Caco-2 (cell line): ENCODE results near the gene RHBDF1. TPM values are rescaled to one million over a fixed set of nuclear protein-coding genes. Genes with fewer than 3 reads are reported as not detected.

Source experiments
- BruUV-seq: library from RNA; stranded (reverse); fragments of 400-500 nt; replicated peaks from 2 replicates; lab custom pipeline; 2021; lab: Mats Ljungman, UMichigan
- CTCF ChIA-PET: fragments of 300-600 bp; sonication (Branson Sonifier 250); formaldehyde crosslinking; loops from one replicate; lab custom pipeline; 2022; ENCODE audit warnings: antibody characterized with exemption; lab: Charles Lee
- POLR2A ChIA-PET: fragments of 300-600 bp; sonication (Branson Sonifier 250); formaldehyde crosslinking; loops from one replicate; lab custom pipeline; 2022; ENCODE audit warnings: antibody characterized with exemption; lab: Charles Lee
- DNase-seq, 2 experiments: peaks; one replicate each; pipeline versions ENCODE4 v3.0.0 to v3.0.0-alpha.2; 2020 to 2022
- H3K27me3 ChIP-seq: replicated peaks from 2 replicates; pipeline ENCODE4 v1.6.0; 2011; ENCODE audit warnings: low read length; ENCODE audit not compliant: control insufficient read depth, insufficient read depth
- H3K36me3 ChIP-seq: 2 replicates; pipeline ENCODE4 v1.5.1; 2011; ENCODE audit warnings: low read length; ENCODE audit not compliant: control insufficient read depth, insufficient read depth
- H3K4me1 ChIP-seq: fragments of 250-450 bp; sonication (Bioruptor Pico); 2 replicates; pipeline ENCODE4 v1.5.1; 2020; ENCODE audit warnings: mild to moderate bottlenecking
- H3K4me3 ChIP-seq: 2 replicates; pipeline ENCODE4 v1.5.1; 2011; ENCODE audit warnings: low read depth, mild to moderate bottlenecking, control low read depth, low read length
- H3K9me3 ChIP-seq: fragments of 250-450 bp; sonication (Bioruptor Pico); 2 replicates; pipeline ENCODE4 v1.5.1; 2020; ENCODE audit warnings: mild to moderate bottlenecking, moderate library complexity
- H3K27ac Mint-ChIP-seq: one replicate; pipeline ENCODE4 v1.8.0; 2022; ENCODE audit warnings: mixed read lengths; ENCODE audit not compliant: unreplicated experiment
- H3K27me3 Mint-ChIP-seq: one replicate; pipeline ENCODE4 v1.8.0; 2022; ENCODE audit warnings: mixed read lengths; ENCODE audit not compliant: insufficient read depth, unreplicated experiment
- H3K36me3 Mint-ChIP-seq: one replicate; pipeline ENCODE4 v1.8.0; 2022; ENCODE audit warnings: mild to moderate bottlenecking, mixed read lengths; ENCODE audit not compliant: insufficient read depth, unreplicated experiment
- H3K4me1 Mint-ChIP-seq: one replicate; pipeline ENCODE4 v1.8.0; 2022; ENCODE audit warnings: low read depth, mixed read lengths; ENCODE audit not compliant: unreplicated experiment
- H3K4me3 Mint-ChIP-seq: one replicate; pipeline ENCODE4 v1.8.0; 2022; ENCODE audit warnings: mild to moderate bottlenecking, moderate library complexity, mixed read lengths; ENCODE audit not compliant: unreplicated experiment
- H3K9me3 Mint-ChIP-seq: one replicate; pipeline ENCODE4 v1.8.0; 2022; ENCODE audit warnings: mixed read lengths; ENCODE audit not compliant: unreplicated experiment
- intact Hi-C: fragments of 100-400 bp; cut with micrococcal nuclease; formaldehyde crosslinking; loops from one replicate; pipeline ENCODE4 v1.10.0; 2022; ENCODE audit not compliant: unreplicated experiment
- total RNA-seq: library from RNA; stranded (reverse); gene quantifications from 2 replicates; pipeline ENCODE4 v1.2.3, GENCODE V29; 2022
- TF ChIP-seq, protein P1 (sequence below), 2 experiments: fragments of 200-600 bp in 1 of 2; IDR thresholded peaks; 1 replicate in 1 of 2; 2 replicates in 1 of 2; pipeline versions ENCODE4 v1.5.1 to v1.8.0; 2011 to 2022; ENCODE audit warnings: antibody characterized with exemption in 1 of 2, control low read depth in 1 of 2, inconsistent platforms in 1 of 2, low read depth in 1 of 2, low read length in 1 of 2, mild to moderate bottlenecking in 1 of 2, moderate library complexity in 1 of 2; ENCODE audit not compliant: insufficient read depth in 1 of 2, severe bottlenecking in 1 of 2, unreplicated experiment in 1 of 2

Gene RHBDF1
- total RNA-seq, 1 experiment from 2014 or later, result 62.3 TPM

- Mint-ChIP-seq H3K9me3 (peaks cover 14% of the 10 kb centered on the region), H3K27ac (no peak overlapping the region), H3K4me1 (no peaks in the 10 kb centered on the region), H3K4me3 (no peak overlapping the region), H3K27me3 (no peaks in the 10 kb centered on the region), H3K36me3 (peaks cover 76% of the 10 kb centered on the region)
- Histone ChIP-seq H3K4me3 (no peak overlapping the region), H3K4me1 (no peaks in the 10 kb centered on the region), H3K9me3 (no peaks in the 10 kb centered on the region), H3K27me3 (no peaks in the 10 kb centered on the region), H3K36me3 (no peaks in the 10 kb centered on the region; the same call in 1 of the 2 replicates)
- CTCF ChIA-PET, result no interaction called here
- TF ChIP-seq, protein P1, sequence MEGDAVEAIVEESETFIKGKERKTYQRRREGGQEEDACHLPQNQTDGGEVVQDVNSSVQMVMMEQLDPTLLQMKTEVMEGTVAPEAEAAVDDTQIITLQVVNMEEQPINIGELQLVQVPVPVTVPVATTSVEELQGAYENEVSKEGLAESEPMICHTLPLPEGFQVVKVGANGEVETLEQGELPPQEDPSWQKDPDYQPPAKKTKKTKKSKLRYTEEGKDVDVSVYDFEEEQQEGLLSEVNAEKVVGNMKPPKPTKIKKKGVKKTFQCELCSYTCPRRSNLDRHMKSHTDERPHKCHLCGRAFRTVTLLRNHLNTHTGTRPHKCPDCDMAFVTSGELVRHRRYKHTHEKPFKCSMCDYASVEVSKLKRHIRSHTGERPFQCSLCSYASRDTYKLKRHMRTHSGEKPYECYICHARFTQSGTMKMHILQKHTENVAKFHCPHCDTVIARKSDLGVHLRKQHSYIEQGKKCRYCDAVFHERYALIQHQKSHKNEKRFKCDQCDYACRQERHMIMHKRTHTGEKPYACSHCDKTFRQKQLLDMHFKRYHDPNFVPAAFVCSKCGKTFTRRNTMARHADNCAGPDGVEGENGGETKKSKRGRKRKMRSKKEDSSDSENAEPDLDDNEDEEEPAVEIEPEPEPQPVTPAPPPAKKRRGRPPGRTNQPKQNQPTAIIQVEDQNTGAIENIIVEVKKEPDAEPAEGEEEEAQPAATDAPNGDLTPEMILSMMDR (IDR thresholded peaks at IDR 0.05; ENCODE audit: insufficient read depth in 1 of 2, low read depth in 1 of 2, low read length in 1 of 2, severe bottlenecking in 1 of 2, unreplicated experiment in 1 of 2), result no peak
- POLR2A ChIA-PET, result interaction anchor here (1.1 kb wide), 1 partner anchor 9 kb away, joined by 8 read pairs; the partner anchor contains the start of genes POLR3K and SNRNP25
- DNase-seq, result no peak
- intact Hi-C loops, result no loop called here
- BruUV-seq, result no TSS peak
Observed at GRCh38 chr16:44655-45054, 27.8 kb downstream of the RHBDF1 start.

DNA sequence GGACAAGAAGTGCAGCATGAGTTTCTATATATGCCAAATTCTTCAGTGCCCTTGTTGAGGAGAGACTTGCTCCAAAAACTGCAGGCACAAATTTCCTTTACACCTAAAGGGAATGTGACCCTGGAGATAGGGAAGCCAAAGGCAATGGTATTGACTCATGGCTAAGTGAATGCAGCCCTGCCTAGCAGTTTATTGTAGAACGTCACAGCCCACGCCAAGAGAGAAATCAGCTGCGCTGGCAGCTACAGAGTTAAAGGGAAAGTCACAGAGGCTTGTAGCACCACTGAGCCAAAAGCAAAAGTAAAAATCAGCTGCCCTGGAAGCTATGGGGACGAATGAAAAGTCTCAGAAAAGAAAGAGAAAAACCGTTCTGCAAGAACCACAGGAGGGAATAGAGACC is 29.1 kb downstream of the RHBDF1 start:
- peaks cover 69% of the 10 kb centered on the region for H3K36me3 Mint-ChIP-seq
- no peaks in the 10 kb centered on the region; the same call in 1 of the 2 replicates for H3K36me3 ChIP-seq
- no peak for DNase-seq
- no peaks in the 10 kb centered on the region for H3K4me1 Mint-ChIP-seq
- POLR2A ChIA-PET, result no interaction called here
- no peak overlapping the region for H3K4me3 ChIP-seq
- CTCF ChIA-PET, result no interaction called here
- H3K4me1 ChIP-seq, result no peaks in the 10 kb centered on the region
- intact Hi-C loops, result no loop called here
- no peaks in the 10 kb centered on the region for H3K27me3 Mint-ChIP-seq
- no TSS peak for BruUV-seq
- TF ChIP-seq, protein P1 (IDR thresholded peaks at IDR 0.05; ENCODE audit: insufficient read depth in 1 of 2, low read depth in 1 of 2, low read length in 1 of 2, severe bottlenecking in 1 of 2, unreplicated experiment in 1 of 2), result no peak
- H3K4me3 Mint-ChIP-seq, result no peak overlapping the region
- no peaks in the 10 kb centered on the region for H3K27me3 ChIP-seq
- no peak overlapping the region for H3K27ac Mint-ChIP-seq
- peaks cover 14% of the 10 kb centered on the region for H3K9me3 Mint-ChIP-seq
- H3K9me3 ChIP-seq, result no peaks in the 10 kb centered on the region

- no peaks in the 10 kb centered on the region for H3K4me1 ChIP-seq
- intact Hi-C loops, result no loop called here
- BruUV-seq, result no TSS peak
- H3K9me3 ChIP-seq, result no peaks in the 10 kb centered on the region
- Mint-ChIP-seq H3K36me3 (peaks cover 63% of the 10 kb centered on the region), H3K27me3 (no peaks in the 10 kb centered on the region), H3K27ac (no peak overlapping the region), H3K4me1 (no peaks in the 10 kb centered on the region), H3K4me3 (no peak overlapping the region), H3K9me3 (peaks cover 14% of the 10 kb centered on the region)
- TF ChIP-seq, protein P1 (IDR thresholded peaks at IDR 0.05; ENCODE audit: insufficient read depth in 1 of 2, low read depth in 1 of 2, low read length in 1 of 2, severe bottlenecking in 1 of 2, unreplicated experiment in 1 of 2), result no peak
- no peak for DNase-seq
- H3K36me3 ChIP-seq, result no peaks in the 10 kb centered on the region; the same call in 1 of the 2 replicates
- CTCF ChIA-PET, result no interaction called here
- POLR2A ChIA-PET, result no interaction called here
- H3K27me3 ChIP-seq, result no peaks in the 10 kb centered on the region
- no peak overlapping the region for H3K4me3 ChIP-seq
Observed at GRCh38 chr16:42691-43090, 29.7 kb downstream of the RHBDF1 start.
